CD4-positive, alpha-beta T cell treated with Interleukin-6 for 4 hours (primary cell): Measurements from ENCODE around the gene ADAMTS16.

Experiments used
- DNase-seq: peaks from one replicate; pipeline ENCODE4 v3.0.0-alpha.2; 2020; ENCODE audit warnings: mixed read lengths

ADAMTS16 gene

GRCh38 chr5:5145651-5146529 lies 5.8 kb downstream of the ADAMTS16 start:
- no peak for DNase-seq

DNA sequence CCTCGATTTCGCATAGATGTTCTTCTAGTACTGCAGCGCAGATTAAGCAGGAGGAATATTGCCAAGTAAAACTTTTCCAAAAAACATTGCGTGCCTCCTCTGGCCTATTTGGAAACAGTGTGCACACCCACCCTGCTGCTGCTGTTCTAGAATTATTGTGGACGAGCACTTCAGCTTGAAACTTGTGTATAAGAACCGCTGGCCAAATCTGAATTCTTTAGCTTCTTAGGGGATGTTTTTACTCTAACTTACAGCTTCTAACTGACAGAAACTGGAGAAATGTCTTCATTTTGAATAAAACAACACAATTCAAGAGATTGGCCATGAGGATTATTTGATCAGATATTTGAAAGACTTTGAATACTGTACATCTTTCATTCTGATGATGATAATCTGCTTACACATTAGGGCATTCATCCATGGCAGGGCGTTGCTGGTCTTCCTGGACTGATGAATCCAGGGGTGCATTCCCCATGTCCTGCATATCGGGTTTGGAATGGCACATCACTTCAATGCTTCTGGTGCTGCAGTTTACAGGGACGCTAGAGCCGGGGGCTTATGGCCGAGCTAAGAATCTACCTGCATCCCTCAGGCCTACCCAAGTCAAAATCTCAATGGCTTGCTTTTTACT lies 6.5 kb downstream of the ADAMTS16 start:
- DNase-seq, result no peak

GRCh38 chr5:5149154-5149553 lies 9.0 kb downstream of the ADAMTS16 start:
- no peak for DNase-seq

DNA sequence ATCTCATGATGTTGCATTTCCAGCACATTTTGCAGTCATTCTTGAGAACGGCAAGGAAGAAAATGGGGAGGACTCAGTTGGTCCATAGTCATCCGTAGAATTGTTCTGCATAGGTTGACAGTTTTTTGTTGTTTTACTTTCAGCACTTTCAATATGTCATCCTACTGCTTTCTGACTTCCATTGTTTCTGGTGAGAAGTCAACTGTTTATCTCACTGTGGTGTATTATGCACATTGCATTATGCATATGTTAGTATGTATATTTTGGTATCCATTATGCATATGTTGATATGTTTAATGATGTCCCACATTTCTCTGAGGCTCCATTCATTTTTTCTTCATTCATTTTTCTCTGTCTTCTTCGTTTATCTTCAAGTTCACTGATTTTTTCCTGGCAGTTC lies 10.5 kb downstream of the ADAMTS16 start:
- no peak for DNase-seq

DNA sequence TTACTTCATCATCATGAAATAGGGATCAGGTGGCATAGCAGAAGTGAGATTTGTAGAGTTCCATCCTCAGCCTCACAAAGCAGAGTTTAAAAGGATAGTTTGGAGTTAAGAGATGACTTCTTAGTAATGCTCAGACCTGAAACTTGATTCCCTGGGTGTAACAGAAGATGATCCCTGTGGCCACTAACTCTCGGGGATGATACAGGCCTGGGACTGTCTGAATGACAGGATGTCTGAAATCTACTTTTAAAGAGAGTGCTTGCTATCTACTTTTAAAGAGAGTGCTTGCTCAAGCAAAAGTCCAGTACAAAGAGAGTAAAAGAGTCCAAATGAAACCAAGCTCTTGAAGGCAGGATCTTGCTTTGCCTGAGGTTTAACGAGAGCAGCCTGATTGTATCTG lies 14.6 kb downstream of the ADAMTS16 start:
- no peak for DNase-seq

DNA sequence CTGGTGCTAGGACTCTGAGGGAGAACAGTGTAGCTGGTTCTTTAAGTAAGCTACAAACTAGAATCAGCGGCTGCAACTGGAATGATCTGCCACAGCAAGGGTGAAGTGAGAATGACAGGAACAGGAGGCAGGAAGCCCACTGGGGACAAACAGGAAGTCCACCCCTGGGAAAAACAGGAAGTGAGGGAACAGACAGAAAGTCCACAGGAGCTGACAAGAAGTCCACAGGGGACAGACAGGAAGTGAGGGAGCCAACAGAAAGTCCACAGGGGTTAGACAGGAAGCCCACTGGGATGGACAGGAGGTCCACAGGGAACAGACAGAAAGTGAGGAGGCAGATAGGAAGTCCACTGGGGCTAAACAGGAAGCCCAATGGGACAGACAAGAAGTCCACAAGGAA lies 15.5 kb downstream of the ADAMTS16 start:
- no peak for DNase-seq

DNA sequence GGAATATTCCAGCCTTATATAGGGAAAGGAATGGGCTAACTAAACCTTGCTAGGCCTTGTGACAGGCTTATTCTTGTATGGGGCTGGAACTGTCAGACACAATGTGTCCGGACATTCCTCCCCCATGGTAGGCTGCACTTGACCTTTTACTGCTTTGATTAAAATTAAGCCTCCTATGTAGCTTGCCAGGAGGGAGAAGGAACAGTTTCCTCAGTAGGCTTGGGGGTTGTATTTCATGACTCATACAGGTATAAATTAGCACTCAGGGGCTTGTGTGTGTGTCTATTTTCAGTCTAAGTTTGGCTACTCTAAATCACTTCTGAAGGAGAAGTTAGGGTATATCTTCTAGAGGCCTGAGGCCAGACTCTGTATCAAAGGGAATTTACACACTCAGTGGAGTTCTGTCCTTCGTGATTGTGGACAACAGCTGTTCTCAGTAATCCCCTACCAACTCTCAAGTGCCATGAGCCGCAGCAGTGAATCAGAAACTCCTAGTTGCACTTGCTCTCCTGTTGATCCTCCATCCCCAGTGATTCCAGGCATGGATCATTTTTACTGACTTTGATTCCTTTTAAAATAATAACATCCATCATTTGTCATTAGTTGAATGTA lies 16.4 kb downstream of the ADAMTS16 start:
- DNase-seq, result no peak

DNA sequence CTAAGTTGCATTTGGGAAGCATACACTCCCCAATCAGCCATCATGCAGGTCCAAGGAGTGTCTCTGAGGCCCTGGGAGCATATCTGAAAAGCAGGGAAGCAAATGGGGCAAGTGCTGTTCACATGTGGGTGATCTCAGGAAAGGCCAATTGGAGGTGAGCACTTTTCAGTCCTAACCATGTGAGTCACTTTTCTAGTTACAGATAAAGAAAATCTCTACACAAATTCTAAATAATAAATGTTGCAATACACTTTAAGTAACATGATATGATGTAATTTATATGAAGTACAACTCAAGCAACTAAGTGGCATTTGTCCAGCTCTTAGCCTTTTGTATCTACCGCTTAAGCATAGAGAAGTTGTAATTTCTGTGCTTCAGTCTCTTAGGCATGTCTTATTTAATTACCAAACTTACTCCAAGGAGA lies 18.4 kb downstream of the ADAMTS16 start:
- DNase-seq, result no peak

DNA sequence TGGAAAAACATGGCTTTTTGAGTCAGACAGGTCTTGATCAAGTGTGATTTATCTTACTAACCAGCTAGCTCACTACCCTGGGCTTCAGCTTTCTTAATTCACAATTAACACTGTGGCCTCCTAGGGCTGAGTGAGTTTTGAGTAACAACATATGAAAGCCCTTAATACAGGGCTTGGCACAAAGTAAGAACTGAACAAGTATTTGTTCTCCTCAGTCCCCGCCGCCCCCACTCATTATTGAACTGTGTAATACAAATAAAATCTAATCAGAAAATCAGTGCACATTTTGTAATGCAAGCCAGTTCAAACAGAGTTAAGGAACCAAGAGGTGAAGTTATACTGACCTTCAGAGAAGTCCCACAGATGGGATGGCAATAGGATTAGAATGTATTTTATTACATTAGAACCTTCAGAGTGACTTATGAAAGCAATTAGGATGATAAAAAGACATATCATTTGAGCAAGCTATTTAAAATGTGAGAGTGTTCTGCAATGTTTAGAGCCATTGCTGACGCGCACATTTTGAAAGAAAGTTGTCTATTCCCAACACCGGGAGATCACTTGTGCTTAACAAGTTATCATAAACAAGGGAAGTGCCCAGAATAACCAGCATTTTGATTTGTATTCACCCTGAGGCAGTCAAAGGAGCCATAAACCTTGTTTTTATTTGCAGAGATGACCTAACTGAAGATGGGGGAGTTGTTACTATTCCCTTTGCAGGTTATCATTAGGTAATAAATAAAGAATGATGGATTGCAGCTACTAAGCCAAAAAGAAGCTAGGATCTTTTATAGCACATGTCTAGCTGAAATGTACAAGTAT lies 19.4 kb downstream of the ADAMTS16 start:
- no peak for DNase-seq

GRCh38 chr5:5164163-5164562 lies 24.0 kb downstream of the ADAMTS16 start:
- no peak for DNase-seq

- DNase-seq, result no peak
These were observed 25.4 kb downstream of the ADAMTS16 start for GRCh38 chr5:5165541-5166002.

DNA sequence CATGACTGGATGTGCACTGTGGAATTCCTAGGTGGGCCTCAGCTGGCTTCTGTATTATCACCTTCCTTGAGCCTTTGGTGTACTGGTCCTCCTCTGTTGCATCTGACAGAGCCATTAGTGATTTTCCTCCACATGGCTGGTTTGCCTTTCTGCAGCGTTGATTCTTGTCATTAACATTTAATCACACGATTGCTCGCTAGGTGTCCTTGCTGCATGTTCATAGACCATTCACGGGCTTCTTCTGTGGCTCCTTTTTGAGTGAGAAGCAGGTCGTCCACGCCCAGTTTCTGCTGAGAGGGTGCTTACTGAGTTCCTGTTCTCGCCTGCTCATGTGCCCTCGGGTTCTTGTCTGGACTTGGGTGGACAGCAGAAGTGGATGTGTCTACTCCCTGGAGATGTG lies 29.3 kb downstream of the ADAMTS16 start:
- no peak for DNase-seq

- DNase-seq, result no peak
These were observed 38.0 kb downstream of the ADAMTS16 start for GRCh38 chr5:5178136-5178535.

DNA sequence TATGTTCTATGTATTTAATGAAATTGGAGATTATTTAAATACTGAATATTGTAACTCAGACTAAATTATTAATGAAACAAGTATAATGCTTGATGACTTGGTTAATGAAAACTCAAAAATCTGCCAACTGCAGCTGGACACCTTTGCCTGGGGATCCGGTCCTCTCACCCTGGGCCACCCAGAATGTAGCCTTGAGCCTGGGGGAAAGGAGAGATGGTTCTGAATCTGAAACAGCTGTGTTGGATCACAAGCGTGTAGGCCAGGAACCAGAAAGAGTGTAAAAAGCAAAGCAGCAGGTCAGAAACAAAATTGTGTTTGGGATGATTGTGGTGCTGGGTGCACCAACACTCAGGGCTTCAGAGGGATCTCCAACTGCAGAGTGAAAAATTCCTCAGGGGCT lies 38.5 kb downstream of the ADAMTS16 start:
- DNase-seq, result no peak

- DNase-seq, result no peak
These were observed 38.9 kb downstream of the ADAMTS16 start for GRCh38 chr5:5179079-5179478.

- no peak for DNase-seq
These were observed 39.5 kb downstream of the ADAMTS16 start for GRCh38 chr5:5179597-5179996.

DNA sequence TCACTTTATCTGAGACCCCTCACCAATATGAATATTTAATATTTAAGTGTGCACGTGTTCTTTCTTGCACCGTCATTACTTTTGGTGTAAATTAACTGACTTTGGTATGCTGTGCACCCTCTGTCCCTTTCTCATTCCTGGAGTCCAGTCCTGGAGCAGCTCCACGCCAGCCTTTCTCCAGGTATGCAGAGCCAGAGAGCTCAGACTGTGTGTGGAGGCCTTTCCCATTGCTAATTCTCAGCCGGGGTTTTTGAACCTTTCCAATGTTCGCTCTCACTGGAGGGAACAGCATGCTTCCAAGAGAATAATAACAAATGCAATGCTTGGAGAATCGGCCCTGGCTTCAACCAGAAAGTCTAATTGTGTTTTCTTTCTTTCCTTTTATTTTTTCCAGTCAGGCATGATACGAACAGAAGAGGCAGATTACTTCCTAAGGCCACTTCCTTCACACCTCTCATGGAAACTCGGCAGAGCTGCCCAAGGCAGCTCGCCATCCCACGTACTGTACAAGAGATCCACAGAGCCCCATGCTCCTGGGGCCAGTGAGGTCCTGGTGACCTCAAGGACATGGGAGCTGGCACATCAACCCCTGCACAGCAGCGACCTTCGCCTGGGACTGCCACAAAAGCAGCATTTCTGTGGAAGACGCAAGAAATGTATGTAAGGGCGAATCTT lies 41.7 kb downstream of the ADAMTS16 start:
- no peak for DNase-seq

DNA sequence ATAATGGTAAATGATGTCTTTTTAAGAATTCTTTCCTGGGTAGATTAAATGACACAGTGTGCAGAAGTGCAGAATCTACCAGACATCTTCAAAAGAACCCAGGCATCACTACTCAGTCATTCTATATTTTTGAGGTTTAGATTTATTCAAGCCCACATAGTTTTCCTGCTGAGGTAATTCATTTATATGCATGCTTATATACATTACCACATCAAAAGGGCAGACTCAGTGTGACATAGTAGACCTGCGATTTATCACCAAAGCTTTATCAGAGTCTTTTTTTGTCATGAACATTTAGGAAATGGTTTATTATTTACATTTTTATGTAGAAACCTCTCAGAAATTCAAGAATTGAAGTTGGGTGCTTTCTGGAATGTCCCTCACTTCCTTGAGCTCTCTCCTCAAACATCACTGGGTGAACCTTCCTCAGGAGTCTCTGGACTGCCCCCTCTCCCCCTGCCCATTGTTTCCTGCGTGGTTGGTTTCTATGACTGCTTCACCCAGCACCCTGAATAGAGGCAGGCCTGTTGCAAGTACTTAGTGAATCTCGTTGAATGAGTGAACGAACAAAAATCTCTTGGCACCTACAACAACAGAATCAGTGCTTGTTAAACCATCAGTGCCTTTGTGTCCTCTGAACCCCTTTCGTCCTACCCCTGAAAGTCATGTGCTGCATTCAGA lies 42.5 kb downstream of the ADAMTS16 start:
- DNase-seq, result no peak

- DNase-seq, result no peak
These were observed 43.1 kb downstream of the ADAMTS16 start for GRCh38 chr5:5183189-5183699.

GRCh38 chr5:5183933-5184332 lies 43.8 kb downstream of the ADAMTS16 start:
- DNase-seq, result no peak

GRCh38 chr5:5188376-5189050 lies 48.4 kb downstream of the ADAMTS16 start:
- DNase-seq, result no peak
